ENCODE data around the gene C18orf32.

The C18orf32 gene

DNA sequence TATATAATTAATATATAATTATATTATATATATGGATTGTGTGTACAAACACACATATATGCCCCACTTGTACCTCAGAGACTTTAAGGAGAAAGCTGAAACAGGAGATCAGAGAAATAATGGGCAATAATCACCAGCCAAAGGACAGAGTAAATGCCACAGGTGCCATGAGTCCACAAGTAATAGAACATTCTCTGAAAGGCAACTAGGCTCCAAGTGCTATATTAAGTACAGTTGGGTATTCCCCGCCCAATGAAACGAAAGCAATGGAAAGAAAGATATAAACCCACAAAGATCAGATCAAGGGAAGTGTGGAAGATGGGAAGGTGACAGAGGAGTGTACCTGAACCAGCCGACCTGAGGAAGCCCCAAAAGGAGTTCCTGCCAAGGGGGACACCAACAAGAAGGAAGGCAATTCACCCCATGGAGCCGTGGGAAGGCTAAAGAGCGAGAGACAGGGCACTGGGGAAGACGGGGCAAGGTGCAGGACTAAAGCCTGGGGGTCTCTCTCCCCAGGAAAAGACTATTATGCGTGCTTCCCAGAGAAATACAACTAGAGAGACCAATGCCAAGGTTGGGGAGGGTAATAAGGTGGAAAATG is 45.6 kb downstream of the C18orf32 start:
- DNase-seq, result peak; percentile 24
- in situ Hi-C loops (cut with MboI; ENCODE audit: low pct_unique_long_range_greater_than_20kb, low sequenced_read_pairs), result loop anchor here (25.0 kb wide), 1 partner anchor 754 kb away; no protein-coding TSS in a partner anchor

DNA sequence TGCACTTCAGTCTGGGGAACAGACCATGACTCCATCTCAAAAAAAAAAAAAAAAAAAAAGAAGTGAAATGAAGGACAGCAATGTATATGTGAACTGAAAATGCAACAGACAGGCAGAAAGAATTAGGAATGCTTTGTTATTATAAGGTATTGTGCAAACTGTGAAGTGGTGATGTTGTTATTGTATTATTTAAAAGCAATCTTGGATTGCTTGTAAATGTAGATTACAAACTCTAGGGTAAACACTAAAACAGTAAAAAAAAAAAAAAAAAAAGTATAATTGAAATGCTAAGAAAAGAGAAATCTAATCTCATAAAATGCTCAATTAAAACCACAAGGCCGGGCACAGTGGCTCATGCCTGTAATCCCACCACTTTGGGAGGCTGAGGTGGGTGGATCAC is 51.9 kb downstream of the C18orf32 start:
- DNase-seq, result no peak
- in situ Hi-C loops (cut with MboI; ENCODE audit: low pct_unique_long_range_greater_than_20kb, low sequenced_read_pairs), result loop anchor here (25.0 kb wide), 1 partner anchor 748 kb away; no protein-coding TSS in a partner anchor

DNA sequence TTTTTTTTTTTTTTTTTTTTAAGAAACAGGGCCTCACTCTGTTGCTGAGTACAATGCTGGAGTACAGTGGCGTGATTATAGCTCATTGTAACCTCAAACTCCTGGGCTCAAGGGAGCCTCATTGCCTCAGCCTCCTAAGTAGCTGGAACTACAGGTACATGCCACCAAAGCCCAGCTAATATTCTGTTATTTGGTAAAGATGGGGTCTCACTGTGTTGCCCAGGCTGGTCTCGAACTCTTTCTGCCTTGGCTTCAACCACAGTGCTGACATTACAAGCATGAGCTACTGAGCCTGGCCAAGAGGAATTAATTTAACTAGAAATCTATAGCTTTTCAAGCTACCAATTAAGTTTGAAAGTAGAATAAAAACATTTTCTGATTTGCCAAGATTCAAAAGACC is 54.4 kb downstream of the C18orf32 start:
- in situ Hi-C loops (cut with MboI; ENCODE audit: low pct_unique_long_range_greater_than_20kb, low sequenced_read_pairs), result loop anchor here (25.0 kb wide), 1 partner anchor 745 kb away; no protein-coding TSS in a partner anchor
- DNase-seq, result no peak

- in situ Hi-C loops (cut with MboI; ENCODE audit: low pct_unique_long_range_greater_than_20kb, low sequenced_read_pairs), result loop anchor here (25.0 kb wide), 1 partner anchor 744 kb away; no protein-coding TSS in a partner anchor
- no peak for DNase-seq
These were observed 55.7 kb downstream of the C18orf32 start for GRCh38 chr18:49431165-49431962.

Measured in KBM-7 (cell line).